Breast epithelium (tissue), 3 donors: Measurements from ENCODE around the gene ELL.
"Not testable (repeated sequence)": the region's sequence is repeated elsewhere in the genome, so short reads cannot be mapped to it uniquely, and the experiment has no call there.

ENCODE experiments used
- POLR2AphosphoS5 ChIP-seq, 3 donors: sonication (generic); formaldehyde crosslinking; IDR thresholded peaks; one replicate each; pipeline ENCODE4 v1.6.1; 2017; ENCODE audit warnings: antibody characterized with exemption in 3 of 3
- TF ChIP-seq, protein P1 (sequence below), 3 donors: fragments of 450-650 bp; IDR thresholded peaks; one replicate each; pipeline ENCODE4 v1.5.1; 2016 to 2017; ENCODE audit warnings: antibody characterized with exemption in 3 of 3, mild to moderate bottlenecking in 3 of 3, moderate library complexity in 3 of 3

DNA sequence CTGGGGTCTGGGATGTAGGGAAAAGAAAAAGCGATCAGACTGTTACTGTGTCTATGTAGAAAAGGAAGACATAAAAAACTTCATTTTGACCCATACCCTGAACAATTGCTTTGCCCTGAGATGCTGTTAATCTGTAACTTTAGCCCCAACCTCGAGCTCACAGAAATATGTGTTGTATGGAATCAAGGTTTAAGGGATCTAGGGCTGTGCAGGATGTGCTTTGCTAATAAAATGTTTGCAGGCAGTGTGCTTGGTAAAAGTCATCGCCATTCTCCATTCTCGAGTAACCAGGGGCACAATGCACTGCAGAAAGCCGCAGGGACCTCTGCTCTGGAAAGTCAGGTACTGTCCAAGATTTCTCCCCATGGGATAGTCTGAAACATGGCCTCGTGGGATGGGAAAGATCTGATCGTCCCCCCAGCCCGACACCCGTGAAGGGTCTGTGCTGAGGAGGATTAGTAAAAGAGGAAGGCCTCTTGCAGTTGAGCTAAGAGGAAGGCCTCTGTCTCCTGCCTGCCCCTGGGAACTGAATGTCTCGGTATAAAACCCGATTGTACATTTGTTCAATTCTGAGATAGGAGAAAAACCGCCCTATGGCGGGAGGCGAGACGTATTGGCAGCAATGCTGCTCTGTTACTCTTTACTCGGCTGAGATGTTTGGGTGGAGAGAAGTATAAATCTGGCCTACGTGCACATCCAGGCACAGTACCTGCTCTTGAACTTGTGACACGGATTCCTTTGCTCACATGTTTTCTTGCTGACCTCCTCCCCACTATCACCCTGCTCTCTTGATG, 119.2 kb downstream of the ELL start:
- TF ChIP-seq, protein P1, sequence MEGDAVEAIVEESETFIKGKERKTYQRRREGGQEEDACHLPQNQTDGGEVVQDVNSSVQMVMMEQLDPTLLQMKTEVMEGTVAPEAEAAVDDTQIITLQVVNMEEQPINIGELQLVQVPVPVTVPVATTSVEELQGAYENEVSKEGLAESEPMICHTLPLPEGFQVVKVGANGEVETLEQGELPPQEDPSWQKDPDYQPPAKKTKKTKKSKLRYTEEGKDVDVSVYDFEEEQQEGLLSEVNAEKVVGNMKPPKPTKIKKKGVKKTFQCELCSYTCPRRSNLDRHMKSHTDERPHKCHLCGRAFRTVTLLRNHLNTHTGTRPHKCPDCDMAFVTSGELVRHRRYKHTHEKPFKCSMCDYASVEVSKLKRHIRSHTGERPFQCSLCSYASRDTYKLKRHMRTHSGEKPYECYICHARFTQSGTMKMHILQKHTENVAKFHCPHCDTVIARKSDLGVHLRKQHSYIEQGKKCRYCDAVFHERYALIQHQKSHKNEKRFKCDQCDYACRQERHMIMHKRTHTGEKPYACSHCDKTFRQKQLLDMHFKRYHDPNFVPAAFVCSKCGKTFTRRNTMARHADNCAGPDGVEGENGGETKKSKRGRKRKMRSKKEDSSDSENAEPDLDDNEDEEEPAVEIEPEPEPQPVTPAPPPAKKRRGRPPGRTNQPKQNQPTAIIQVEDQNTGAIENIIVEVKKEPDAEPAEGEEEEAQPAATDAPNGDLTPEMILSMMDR (IDR thresholded peaks at IDR 0.05), result not testable (repeated sequence)
- TF ChIP-seq POLR2AphosphoS5 (IDR thresholded peaks at IDR 0.05), result not testable (repeated sequence)
